Vagina (tissue), 2 donors: Measurements from ENCODE around the gene NPC2.

Experiments
- POLR2A ChIP-seq, 2 donors: fragments of 450-650 bp; IDR thresholded peaks; one replicate each; pipeline ENCODE4 v1.6.1; 2017; ENCODE audit warnings: antibody characterized with exemption in 2 of 2, mild to moderate bottlenecking in 2 of 2, moderate library complexity in 2 of 2
- TF ChIP-seq, protein P1 (sequence below), 3 experiments: fragments of 450-650 bp in 2 of 3; fragments of 200-600 bp in 1 of 3; sonication (generic) in 1 of 3; IDR thresholded peaks; one replicate each; pipeline ENCODE4 v1.5.1; 2017 to 2019; ENCODE audit warnings: antibody characterized with exemption in 3 of 3, mild to moderate bottlenecking in 2 of 3, moderate library complexity in 2 of 3

DNA sequence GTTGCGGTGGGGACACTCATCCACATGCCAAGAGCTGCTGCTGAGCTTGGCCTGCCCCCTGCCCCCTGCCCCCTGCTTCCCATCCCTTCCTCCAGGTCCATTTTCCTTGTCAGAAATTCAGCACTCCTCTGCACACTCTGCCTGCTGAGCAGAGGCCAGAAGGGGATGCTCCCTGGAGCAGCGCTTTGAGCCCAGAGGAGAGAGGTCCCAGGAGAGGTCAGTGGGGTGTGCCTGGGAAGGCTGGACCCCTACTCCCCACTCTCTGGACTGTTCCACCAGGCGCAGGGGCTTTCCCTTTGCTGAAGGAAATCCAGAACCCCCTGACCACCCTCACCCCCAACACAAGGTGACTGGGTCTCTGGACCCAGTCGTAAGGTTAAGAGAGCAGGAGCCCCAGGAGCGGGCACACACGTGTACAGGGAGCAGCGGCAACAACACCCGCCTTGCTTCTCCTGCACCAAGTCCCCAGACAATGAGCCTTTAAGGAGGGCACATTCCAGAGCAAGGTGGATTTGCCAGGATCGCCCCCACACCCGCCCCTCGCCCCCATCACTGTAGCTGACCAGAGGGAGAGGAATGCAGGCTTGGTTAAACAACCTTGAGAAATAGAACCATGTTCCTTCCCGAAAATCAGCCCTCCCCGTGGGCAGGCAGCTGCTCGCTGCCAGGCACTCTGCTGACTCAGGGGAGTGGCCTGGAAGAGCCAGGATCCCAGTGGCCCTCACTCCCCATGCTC is 31.1 kb upstream of the NPC2 start:
- TF ChIP-seq POLR2A (IDR thresholded peaks at IDR 0.05): no peak
- TF ChIP-seq, protein P1, sequence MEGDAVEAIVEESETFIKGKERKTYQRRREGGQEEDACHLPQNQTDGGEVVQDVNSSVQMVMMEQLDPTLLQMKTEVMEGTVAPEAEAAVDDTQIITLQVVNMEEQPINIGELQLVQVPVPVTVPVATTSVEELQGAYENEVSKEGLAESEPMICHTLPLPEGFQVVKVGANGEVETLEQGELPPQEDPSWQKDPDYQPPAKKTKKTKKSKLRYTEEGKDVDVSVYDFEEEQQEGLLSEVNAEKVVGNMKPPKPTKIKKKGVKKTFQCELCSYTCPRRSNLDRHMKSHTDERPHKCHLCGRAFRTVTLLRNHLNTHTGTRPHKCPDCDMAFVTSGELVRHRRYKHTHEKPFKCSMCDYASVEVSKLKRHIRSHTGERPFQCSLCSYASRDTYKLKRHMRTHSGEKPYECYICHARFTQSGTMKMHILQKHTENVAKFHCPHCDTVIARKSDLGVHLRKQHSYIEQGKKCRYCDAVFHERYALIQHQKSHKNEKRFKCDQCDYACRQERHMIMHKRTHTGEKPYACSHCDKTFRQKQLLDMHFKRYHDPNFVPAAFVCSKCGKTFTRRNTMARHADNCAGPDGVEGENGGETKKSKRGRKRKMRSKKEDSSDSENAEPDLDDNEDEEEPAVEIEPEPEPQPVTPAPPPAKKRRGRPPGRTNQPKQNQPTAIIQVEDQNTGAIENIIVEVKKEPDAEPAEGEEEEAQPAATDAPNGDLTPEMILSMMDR (IDR thresholded peaks at IDR 0.05): no peak
